A549 (cell line): ENCODE data around the gene TPD52L1. TPM values are rescaled to one million over a fixed set of nuclear protein-coding genes. Genes with fewer than 3 reads are reported as not detected.
A peak's percentile ranks its signal among the peaks of the same experiment; 100 is the strongest.

Experiments used
- ATAC-seq, 2 experiments: fragments of 200-7000 bp in 1 of 2; fragments of >200 bp in 1 of 2; cut with Nextera tagmentation in 1 of 2; cut with Tn5 transposase in 1 of 2; 3 replicates each; pipeline versions ENCODE4 v1.8.0 to v1.9.1; 2018 to 2020; ENCODE audit warnings: mild to moderate bottlenecking in 1 of 2, moderate library complexity in 1 of 2
- CTCF ChIA-PET: fragments of 300-600 bp; sonication (Branson Sonifier 250); formaldehyde crosslinking; extraction: SDS; loops from one replicate; lab custom pipeline; 2021; ENCODE audit warnings: antibody characterized with exemption, inconsistent platforms; lab: Yijun Ruan, JAX
- POLR2A ChIA-PET: fragments of 350-600 bp; formaldehyde crosslinking; extraction: SDS; loops from one replicate; lab custom pipeline; 2021; ENCODE audit warnings: antibody characterized with exemption, inconsistent platforms; lab: Yijun Ruan, JAX
- DNase-seq, 2 experiments: peaks; one replicate each; pipeline versions ENCODE4 v3.0.0 to v3.0.0-alpha.2; 2011 to 2016; ENCODE audit warnings: low read depth in 1 of 2, low spot score in 1 of 2
- FAIRE-seq: peaks from 2 replicates; lab custom pipeline; 2011; peaks lifted over from hg19 to GRCh38; lab: Jason Lieb, UNC
- H3K27ac ChIP-seq, 2 experiments: fragments of >200 bp; sonication (Bioruptor Twin); formaldehyde crosslinking; 3 replicates each; pipeline ENCODE4 v1.5.1; 2016 to 2017
- H3K4me1 ChIP-seq: fragments of >200 bp; sonication (Bioruptor Twin); formaldehyde crosslinking; 3 replicates; pipeline ENCODE4 v1.6.1; 2016
- H3K4me2 ChIP-seq: fragments of >200 bp; sonication (Bioruptor Twin); formaldehyde crosslinking; 3 replicates; pipeline ENCODE4 v1.6.1; 2016
- H3K4me3 ChIP-seq: fragments of >200 bp; sonication (Bioruptor Twin); formaldehyde crosslinking; 3 replicates; pipeline ENCODE4 v1.5.1; 2016
- H3K9me3 ChIP-seq: fragments of >200 bp; sonication (Bioruptor Twin); formaldehyde crosslinking; 3 replicates; pipeline ENCODE4 v1.6.1; 2016
- CBX8 ChIP-seq: fragments of 200-600 bp; sonication (generic); IDR thresholded peaks from 2 replicates; pipeline ENCODE4 v1.6.1; 2016
- CTCF ChIP-seq: fragments of >200 bp; sonication (Bioruptor Twin); formaldehyde crosslinking; IDR thresholded peaks from 3 replicates; pipeline ENCODE4 v1.5.1; 2016
- EP300 ChIP-seq, 2 experiments: fragments of >200 bp; sonication (Bioruptor Twin); formaldehyde crosslinking; IDR thresholded peaks; 2 replicates in 1 of 2; 3 replicates in 1 of 2; pipeline ENCODE4 v1.6.1; 2016 to 2017
- HDAC2 ChIP-seq: fragments of 200-600 bp; sonication (generic); IDR thresholded peaks from 2 replicates; pipeline ENCODE4 v1.6.1; 2016
- HOXB5 ChIP-seq: fragments of 250-450 bp; sonication (Bioruptor Pico); IDR thresholded peaks from 2 replicates; pipeline ENCODE4 v1.5.0; 2020; ENCODE audit warnings: mild to moderate bottlenecking, moderate library complexity
- KDM1A ChIP-seq: fragments of 200-600 bp; sonication (generic); IDR thresholded peaks from 2 replicates; pipeline ENCODE4 v1.6.1; 2016; ENCODE audit warnings: low read depth, mild to moderate bottlenecking
- NPAS2 ChIP-seq: fragments of 250-450 bp; sonication (Bioruptor Pico); IDR thresholded peaks from 2 replicates; pipeline ENCODE4 v1.8.0; 2022; ENCODE audit warnings: mild to moderate bottlenecking, moderate library complexity, borderline replicate concordance
- NR3C1 ChIP-seq: fragments of >200 bp; sonication (Bioruptor Twin); formaldehyde crosslinking; IDR thresholded peaks from 3 replicates; pipeline ENCODE4 v1.6.1; 2017
- RAD21 ChIP-seq, 2 experiments: fragments of >200 bp in 1 of 2; sonication (Bioruptor Twin) in 1 of 2; formaldehyde crosslinking in 1 of 2; IDR thresholded peaks in 1 of 2; conservative IDR thresholded peaks in 1 of 2; 2 replicates in 1 of 2; 3 replicates in 1 of 2; pipeline ENCODE4 v1.6.1; 2012 to 2018; ENCODE audit warnings: inconsistent platforms in 1 of 2
- USF2 ChIP-seq: fragments of 450-650 bp; IDR thresholded peaks from 2 replicates; pipeline ENCODE4 v1.6.1; 2014; ENCODE audit warnings: antibody characterized with exemption
- WGBS: methylation state at CpG from one replicate; pipeline ENCODE4 v1.1.6; 2017; ENCODE audit errors: missing lambda C conversion rate; 5-methylcytosine and 5-hydroxymethylcytosine counted together
- polyA plus RNA-seq, 4 experiments: library from polyadenylated mRNA; depleted of rRNA in 3 of 4; stranded (reverse); fragments of >200 nt; fragmentation: RNase III in 1 of 4; extraction: RNeasy Plus Mini Kit Qiagen cat#74134 plus additional on column Dnase treatment in 1 of 4; gene quantifications; 2 replicates in 3 of 4; 3 replicates in 1 of 4; pipeline ENCODE4 v1.2.3, GENCODE V29; 2011 to 2017
- TF ChIP-seq, protein P1 (sequence below): fragments of >200 bp; sonication (Bioruptor Twin); formaldehyde crosslinking; IDR thresholded peaks from 3 replicates; pipeline ENCODE4 v1.6.1; 2016
- TF ChIP-seq, protein P2 (sequence below): fragments of 250-450 bp; sonication (Bioruptor Pico); IDR thresholded peaks from 2 replicates; pipeline ENCODE4 v1.5.0; 2020; ENCODE audit warnings: low read depth, mild to moderate bottlenecking, moderate library complexity
- TF ChIP-seq, protein P3 (sequence below): fragments of 250-450 bp; sonication (Bioruptor Pico); IDR thresholded peaks from 2 replicates; pipeline ENCODE4 v1.5.0; 2021; ENCODE audit warnings: mild to moderate bottlenecking, moderate library complexity, borderline replicate concordance
- TF ChIP-seq, protein P4 (sequence below): fragments of 150-350 bp; IDR thresholded peaks from 2 replicates; pipeline ENCODE4 v1.6.1; 2014; ENCODE audit warnings: low read depth, mild to moderate bottlenecking, low read length

Gene TPD52L1
- polyA plus RNA-seq, 2 of the 4 experiments (the other 2 are of a cell fraction), result 90.1 to 144 TPM

GRCh38 chr6:125154118-125154760, 666 bp downstream of the TPD52L1 start:
- TF ChIP-seq, protein P1, sequence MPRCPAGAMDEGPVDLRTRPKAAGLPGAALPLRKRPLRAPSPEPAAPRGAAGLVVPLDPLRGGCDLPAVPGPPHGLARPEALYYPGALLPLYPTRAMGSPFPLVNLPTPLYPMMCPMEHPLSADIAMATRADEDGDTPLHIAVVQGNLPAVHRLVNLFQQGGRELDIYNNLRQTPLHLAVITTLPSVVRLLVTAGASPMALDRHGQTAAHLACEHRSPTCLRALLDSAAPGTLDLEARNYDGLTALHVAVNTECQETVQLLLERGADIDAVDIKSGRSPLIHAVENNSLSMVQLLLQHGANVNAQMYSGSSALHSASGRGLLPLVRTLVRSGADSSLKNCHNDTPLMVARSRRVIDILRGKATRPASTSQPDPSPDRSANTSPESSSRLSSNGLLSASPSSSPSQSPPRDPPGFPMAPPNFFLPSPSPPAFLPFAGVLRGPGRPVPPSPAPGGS, result no peak
- TF ChIP-seq CBX8 (no peak), HOXB5 (CRISPR knock-in tag) (no peak), EP300 (IDR thresholded peaks at IDR 0.05) (no peak), USF2 (no peak), KDM1A (no peak), NR3C1 (no peak), HDAC2 (no peak), RAD21 (conservative IDR thresholded peaks at IDR 0.05 in 1 of 2, IDR thresholded peaks at IDR 0.05 in 1 of 2) (no peak)
- TF ChIP-seq, protein P2, sequence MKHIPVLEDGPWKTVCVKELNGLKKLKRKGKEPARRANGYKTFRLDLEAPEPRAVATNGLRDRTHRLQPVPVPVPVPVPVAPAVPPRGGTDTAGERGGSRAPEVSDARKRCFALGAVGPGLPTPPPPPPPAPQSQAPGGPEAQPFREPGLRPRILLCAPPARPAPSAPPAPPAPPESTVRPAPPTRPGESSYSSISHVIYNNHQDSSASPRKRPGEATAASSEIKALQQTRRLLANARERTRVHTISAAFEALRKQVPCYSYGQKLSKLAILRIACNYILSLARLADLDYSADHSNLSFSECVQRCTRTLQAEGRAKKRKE, result no peak
- TF ChIP-seq, protein P3, sequence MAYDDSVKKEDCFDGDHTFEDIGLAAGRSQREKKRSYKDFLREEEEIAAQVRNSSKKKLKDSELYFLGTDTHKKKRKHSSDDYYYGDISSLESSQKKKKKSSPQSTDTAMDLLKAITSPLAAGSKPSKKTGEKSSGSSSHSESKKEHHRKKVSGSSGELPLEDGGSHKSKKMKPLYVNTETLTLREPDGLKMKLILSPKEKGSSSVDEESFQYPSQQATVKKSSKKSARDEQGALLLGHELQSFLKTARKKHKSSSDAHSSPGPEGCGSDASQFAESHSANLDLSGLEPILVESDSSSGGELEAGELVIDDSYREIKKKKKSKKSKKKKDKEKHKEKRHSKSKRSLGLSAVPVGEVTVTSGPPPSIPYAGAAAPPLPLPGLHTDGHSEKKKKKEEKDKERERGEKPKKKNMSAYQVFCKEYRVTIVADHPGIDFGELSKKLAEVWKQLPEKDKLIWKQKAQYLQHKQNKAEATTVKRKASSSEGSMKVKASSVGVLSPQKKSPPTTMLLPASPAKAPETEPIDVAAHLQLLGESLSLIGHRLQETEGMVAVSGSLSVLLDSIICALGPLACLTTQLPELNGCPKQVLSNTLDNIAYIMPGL (CRISPR knock-in tag), result no peak
- TF ChIP-seq, protein P4, sequence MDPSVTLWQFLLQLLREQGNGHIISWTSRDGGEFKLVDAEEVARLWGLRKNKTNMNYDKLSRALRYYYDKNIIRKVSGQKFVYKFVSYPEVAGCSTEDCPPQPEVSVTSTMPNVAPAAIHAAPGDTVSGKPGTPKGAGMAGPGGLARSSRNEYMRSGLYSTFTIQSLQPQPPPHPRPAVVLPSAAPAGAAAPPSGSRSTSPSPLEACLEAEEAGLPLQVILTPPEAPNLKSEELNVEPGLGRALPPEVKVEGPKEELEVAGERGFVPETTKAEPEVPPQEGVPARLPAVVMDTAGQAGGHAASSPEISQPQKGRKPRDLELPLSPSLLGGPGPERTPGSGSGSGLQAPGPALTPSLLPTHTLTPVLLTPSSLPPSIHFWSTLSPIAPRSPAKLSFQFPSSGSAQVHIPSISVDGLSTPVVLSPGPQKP, result no peak
- H3K4me3 ChIP-seq, result peak overlapping the region; percentile 82
- peaks cover 16% of the 10 kb centered on the region; the same call in 1 of the 3 replicates for H3K4me1 ChIP-seq
- peak overlapping the region; percentile 77 for H3K4me2 ChIP-seq
- ATAC-seq (peak; percentile 60 to 63), DNase-seq (peak; percentile 18), FAIRE-seq (no peak)
- POLR2A ChIA-PET, result interaction anchor here (0.8 to 1.5 kb wide), 2 partner anchors 48 to 148 kb away, joined by 3 to 10 read pairs; partner anchors contain the start of gene HDDC2
- CTCF ChIA-PET, result interaction anchor here (0.8 to 3.2 kb wide), 24 partner anchors 9 to 275 kb away, joined by 3 to 19 read pairs (median 4); partner anchors contain the start of gene HDDC2
- H3K27ac ChIP-seq, result peak overlapping the region; percentile 85 to 91
- no peaks in the 10 kb centered on the region for H3K9me3 ChIP-seq
- 0% methylated on average over 4 of the region's 50 CpGs for WGBS

GRCh38 chr6:125154761-125155135, 1.2 kb downstream of the TPD52L1 start:
- Histone ChIP-seq H3K4me3 (peak overlapping the region; percentile 82), H3K4me2 (peak overlapping the region; percentile 77), H3K4me1 (peaks cover 11% of the 10 kb centered on the region; the same call in 1 of the 3 replicates), H3K27ac (peak overlapping the region; percentile 85 to 91), H3K9me3 (no peaks in the 10 kb centered on the region)
- ChIA-PET CTCF (interaction anchor here (0.6 to 3.2 kb wide), 19 partner anchors 10 to 761 kb away, joined by 3 to 19 read pairs (median 4); no protein-coding TSS in a partner anchor), POLR2A (no interaction called here)
- DNase-seq (peak; percentile 55 to 62), ATAC-seq (peak; percentile 73 to 81), FAIRE-seq (no peak)
- WGBS, result 6% methylated on average over 14 of the region's 14 CpGs
- peak; percentile 34 to 38; a peak in 4 of 5 replicates for TF ChIP-seq RAD21 (conservative IDR thresholded peaks at IDR 0.05 in 1 of 2, IDR thresholded peaks at IDR 0.05 in 1 of 2)
- TF ChIP-seq NPAS2 (CRISPR knock-in tag), result no peak
- peak; percentile 47 for TF ChIP-seq CTCF
- TF ChIP-seq, all 56 proteins: peak for 2
